Measurements from ENCODE around the gene RCAN1. TPM values are rescaled to one million over a fixed set of nuclear protein-coding genes. Genes with fewer than 3 reads are reported as not detected.

Gene RCAN1
- total and polyA plus RNA-seq, 2 of the 13 experiments (the other 11 are each of a cell fraction or from before 2014, with no cell fraction given): 9.4 to 34.1 TPM

DNA sequence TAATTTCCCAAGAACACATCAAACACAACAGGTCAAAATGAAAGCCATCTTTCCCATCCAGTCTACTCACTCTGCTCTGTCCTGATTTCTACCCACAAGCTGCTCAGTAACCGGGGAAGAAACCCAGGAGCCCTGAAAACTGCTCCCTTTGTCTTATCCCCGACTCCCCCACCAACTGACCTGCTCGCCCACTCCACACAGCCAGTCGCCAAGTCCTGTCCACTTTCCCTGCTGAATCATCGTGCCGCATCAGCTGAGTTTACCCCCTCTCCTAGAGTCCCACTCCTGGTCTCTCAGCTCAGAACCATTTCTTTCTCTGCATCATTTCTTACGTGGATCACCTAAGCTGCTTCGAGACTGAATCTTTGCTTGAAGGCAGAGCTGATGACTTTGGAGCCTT is 11.2 kb upstream of the RCAN1 start:
- H4K20me1 ChIP-seq (ENCODE audit: insufficient read depth, low read length): no peaks in the 10 kb centered on the region
- no peak overlapping the region for H3K27ac ChIP-seq (ENCODE audit: extremely low read length, insufficient read depth, low read length)
- no peak overlapping the region for H3K4me3 ChIP-seq (replicated peaks in 1 of 3; ENCODE audit: insufficient read depth in 1 of 3, low read depth in 2 of 3, low read length in 3 of 3)
- H3K36me3 ChIP-seq (replicated peaks in 1 of 2; ENCODE audit: control insufficient read depth in 1 of 2, insufficient read depth in 2 of 2, low read length in 2 of 2): no peaks in the 10 kb centered on the region
- BruUV-seq (replicated peaks): no TSS peak
- WGBS (ENCODE audit: low lambda C conversion rate): 37% methylated on average over 8 of the region's 8 CpGs
- H3K9ac ChIP-seq (ENCODE audit: insufficient read depth, low read depth, low read length): no peak overlapping the region
- DNase-seq (ENCODE audit: low spot score): no peak
- ChIA-PET CTCF (ENCODE audit: low intra/inter-chr PET ratio, low total read pairs) (no interaction called here), POLR2A (no interaction called here)
- H3K4me2 ChIP-seq (ENCODE audit: low read depth, low read length): no peak overlapping the region
- H3K79me2 ChIP-seq (ENCODE audit: insufficient read depth, low read length): no peaks in the 10 kb centered on the region
- H3K9me3 ChIP-seq (ENCODE audit: low read length): no peaks in the 10 kb centered on the region
- H3K27me3 ChIP-seq (ENCODE audit: control insufficient read depth in 1 of 2, insufficient read depth in 2 of 2, low read length in 2 of 2): peaks cover 0 to 4% of the 10 kb centered on the region in 2 experiments; a peak in 1 of 5 replicates
- intact Hi-C loops (cut with micrococcal nuclease; ENCODE audit: unreplicated experiment) (no loop called here), in situ Hi-C loops (cut with HindIII; ENCODE audit: extremely low pct_ligation_motif_present, low pct_unique_long_range_greater_than_20kb) (no loop called here)
- FAIRE-seq: no peak
- TF ChIP-seq GATAD1 (CRISPR knock-in tag; IDR thresholded peaks at IDR 0.05) (no peak), SAFB2 (CRISPR knock-in tag; IDR thresholded peaks at IDR 0.05; ENCODE audit: borderline replicate concordance, low read depth) (no peak), ZNF331 (CRISPR knock-in tag; IDR thresholded peaks at IDR 0.05) (no peak), MBNL3 (CRISPR knock-in tag; conservative IDR thresholded peaks at IDR 0.05) (no peak), MTF1 (CRISPR knock-in tag; IDR thresholded peaks at IDR 0.05) (no peak), NBN (conservative IDR thresholded peaks at IDR 0.05) (no peak), ISX (CRISPR knock-in tag; conservative IDR thresholded peaks at IDR 0.05) (no peak), ZNF614 (CRISPR knock-in tag; IDR thresholded peaks at IDR 0.05; ENCODE audit: borderline replicate concordance) (no peak), HDAC6 (IDR thresholded peaks at IDR 0.05; ENCODE audit: low read depth, low read length) (no peak), FOXO1 (CRISPR knock-in tag; IDR thresholded peaks at IDR 0.05) (no peak), ZNF468 (CRISPR knock-in tag; IDR thresholded peaks at IDR 0.05) (no peak)
- TF ChIP-seq, protein P1, sequence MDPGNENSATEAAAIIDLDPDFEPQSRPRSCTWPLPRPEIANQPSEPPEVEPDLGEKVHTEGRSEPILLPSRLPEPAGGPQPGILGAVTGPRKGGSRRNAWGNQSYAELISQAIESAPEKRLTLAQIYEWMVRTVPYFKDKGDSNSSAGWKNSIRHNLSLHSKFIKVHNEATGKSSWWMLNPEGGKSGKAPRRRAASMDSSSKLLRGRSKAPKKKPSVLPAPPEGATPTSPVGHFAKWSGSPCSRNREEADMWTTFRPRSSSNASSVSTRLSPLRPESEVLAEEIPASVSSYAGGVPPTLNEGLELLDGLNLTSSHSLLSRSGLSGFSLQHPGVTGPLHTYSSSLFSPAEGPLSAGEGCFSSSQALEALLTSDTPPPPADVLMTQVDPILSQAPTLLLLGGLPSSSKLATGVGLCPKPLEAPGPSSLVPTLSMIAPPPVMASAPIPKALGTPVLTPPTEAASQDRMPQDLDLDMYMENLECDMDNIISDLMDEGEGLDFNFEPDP (CRISPR knock-in tag; conservative IDR thresholded peaks at IDR 0.05): no peak
- TF ChIP-seq, protein P2, sequence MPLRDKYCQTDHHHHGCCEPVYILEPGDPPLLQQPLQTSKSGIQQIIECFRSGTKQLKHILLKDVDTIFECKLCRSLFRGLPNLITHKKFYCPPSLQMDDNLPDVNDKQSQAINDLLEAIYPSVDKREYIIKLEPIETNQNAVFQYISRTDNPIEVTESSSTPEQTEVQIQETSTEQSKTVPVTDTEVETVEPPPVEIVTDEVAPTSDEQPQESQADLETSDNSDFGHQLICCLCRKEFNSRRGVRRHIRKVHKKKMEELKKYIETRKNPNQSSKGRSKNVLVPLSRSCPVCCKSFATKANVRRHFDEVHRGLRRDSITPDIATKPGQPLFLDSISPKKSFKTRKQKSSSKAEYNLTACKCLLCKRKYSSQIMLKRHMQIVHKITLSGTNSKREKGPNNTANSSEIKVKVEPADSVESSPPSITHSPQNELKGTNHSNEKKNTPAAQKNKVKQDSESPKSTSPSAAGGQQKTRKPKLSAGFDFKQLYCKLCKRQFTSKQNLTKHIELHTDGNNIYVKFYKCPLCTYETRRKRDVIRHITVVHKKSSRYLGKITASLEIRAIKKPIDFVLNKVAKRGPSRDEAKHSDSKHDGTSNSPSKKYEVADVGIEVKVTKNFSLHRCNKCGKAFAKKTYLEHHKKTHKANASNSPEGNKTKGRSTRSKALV (CRISPR knock-in tag; IDR thresholded peaks at IDR 0.05): no peak
- TF ChIP-seq, protein P3, sequence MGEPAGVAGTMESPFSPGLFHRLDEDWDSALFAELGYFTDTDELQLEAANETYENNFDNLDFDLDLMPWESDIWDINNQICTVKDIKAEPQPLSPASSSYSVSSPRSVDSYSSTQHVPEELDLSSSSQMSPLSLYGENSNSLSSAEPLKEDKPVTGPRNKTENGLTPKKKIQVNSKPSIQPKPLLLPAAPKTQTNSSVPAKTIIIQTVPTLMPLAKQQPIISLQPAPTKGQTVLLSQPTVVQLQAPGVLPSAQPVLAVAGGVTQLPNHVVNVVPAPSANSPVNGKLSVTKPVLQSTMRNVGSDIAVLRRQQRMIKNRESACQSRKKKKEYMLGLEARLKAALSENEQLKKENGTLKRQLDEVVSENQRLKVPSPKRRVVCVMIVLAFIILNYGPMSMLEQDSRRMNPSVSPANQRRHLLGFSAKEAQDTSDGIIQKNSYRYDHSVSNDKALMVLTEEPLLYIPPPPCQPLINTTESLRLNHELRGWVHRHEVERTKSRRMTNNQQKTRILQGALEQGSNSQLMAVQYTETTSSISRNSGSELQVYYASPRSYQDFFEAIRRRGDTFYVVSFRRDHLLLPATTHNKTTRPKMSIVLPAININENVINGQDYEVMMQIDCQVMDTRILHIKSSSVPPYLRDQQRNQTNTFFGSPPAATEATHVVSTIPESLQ (CRISPR knock-in tag; conservative IDR thresholded peaks at IDR 0.05): no peak
- TF ChIP-seq, protein P4, sequence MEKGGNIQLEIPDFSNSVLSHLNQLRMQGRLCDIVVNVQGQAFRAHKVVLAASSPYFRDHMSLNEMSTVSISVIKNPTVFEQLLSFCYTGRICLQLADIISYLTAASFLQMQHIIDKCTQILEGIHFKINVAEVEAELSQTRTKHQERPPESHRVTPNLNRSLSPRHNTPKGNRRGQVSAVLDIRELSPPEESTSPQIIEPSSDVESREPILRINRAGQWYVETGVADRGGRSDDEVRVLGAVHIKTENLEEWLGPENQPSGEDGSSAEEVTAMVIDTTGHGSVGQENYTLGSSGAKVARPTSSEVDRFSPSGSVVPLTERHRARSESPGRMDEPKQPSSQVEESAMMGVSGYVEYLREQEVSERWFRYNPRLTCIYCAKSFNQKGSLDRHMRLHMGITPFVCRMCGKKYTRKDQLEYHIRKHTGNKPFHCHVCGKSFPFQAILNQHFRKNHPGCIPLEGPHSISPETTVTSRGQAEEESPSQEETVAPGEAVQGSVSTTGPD (CRISPR knock-in tag; IDR thresholded peaks at IDR 0.05): no peak
- no peak for ATAC-seq
- H3K4me1 ChIP-seq (ENCODE audit: insufficient read depth, low read length): no peaks in the 10 kb centered on the region
- no peak overlapping the region for H2AFZ ChIP-seq (ENCODE audit: low read length)

Data from HepG2 (cell line).